Occipital lobe (tissue), 2 donors: Measurements from ENCODE around the gene MARCKS. TPM values are rescaled to one million over a fixed set of nuclear protein-coding genes. Genes with fewer than 3 reads are reported as not detected.
"Not testable (repeated sequence)": the region's sequence is repeated elsewhere in the genome, so short reads cannot be mapped to it uniquely, and the experiment has no call there.

Source experiments
- DNase-seq: peaks from one replicate; lab custom pipeline; 2025; lab: John Stamatoyannopoulos, UW
- total RNA-seq: library from RNA; depleted of rRNA; stranded (reverse); fragments of >200 nt; gene quantifications from one replicate; pipeline ENCODE4 v1.2.3, GENCODE V29; 2014

The MARCKS gene
- total RNA-seq, 1 donor from 2014 or later, result 337 TPM

DNA sequence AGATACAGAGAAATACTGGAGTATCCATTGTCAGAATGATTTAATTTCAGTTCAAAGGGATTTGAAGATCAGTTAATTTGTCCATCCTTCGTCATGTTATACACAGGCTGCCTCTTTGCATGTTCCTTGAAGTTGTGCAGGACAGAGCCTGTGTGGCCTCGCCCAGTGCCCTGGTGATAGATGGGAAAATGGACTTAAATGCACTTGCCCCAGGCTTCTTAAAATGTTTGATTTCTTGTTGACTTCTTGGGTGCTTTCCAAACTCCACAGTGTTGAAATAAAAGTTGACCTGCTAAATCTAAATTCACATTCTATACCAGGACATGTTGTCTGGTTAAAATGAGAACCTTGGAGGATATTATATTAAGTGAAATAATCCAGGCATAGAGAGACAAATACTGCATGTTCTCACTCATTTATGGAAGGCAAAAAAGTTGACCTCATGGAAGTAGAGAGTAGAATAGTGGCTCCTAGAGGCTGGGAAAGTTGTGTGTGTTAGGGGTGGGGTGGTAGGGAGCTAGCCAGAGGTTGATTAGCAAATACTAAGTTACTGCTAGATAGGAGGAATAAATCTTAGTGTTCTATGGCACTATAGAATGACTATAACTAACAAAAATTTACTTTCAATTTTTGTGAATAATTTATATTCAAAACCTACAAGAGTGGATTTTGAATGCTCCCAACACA, 25.3 kb downstream of the MARCKS start:
- DNase-seq, result no peak

DNA sequence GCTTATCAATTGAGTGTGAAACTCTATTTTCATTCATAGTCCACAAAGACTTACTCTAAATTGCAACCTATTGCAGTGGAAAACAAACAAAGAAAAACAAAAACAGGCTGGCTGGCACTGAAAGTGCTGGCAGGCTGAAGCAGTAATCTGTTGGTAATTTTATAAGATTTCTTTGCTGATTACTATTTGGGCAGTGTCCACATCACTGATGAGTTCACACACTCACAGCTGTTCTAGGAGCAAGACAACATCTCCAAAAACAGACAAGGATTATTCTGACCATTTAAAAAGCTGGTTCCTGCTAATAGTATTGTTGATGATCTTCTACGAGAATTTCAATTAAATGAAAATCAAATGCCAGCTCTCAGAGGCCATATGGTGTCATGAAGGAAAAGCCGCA, 26.9 kb downstream of the MARCKS start:
- DNase-seq, result no peak

DNA sequence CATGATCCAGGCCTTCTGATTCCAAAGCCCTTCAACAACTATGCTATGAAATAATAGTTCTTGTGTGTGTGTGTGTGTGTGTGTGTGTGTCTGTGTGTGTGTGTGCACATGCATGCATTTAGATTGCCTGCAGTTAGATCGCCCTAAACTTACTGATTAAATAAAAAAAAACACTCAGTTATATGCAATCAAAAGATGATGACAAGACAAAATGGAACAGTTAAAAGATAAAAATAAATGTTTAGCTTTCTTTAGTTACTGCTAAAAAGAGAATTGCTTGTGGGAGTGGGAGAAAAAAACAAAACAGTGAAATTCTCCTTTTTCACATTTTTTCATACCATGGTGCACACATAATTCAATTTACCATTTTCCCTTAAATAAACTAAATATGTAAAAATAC, 29.4 kb downstream of the MARCKS start:
- DNase-seq, result no peak

- no peak for DNase-seq
Observed at GRCh38 chr6:113888493-113888892, 31.3 kb downstream of the MARCKS start.

- no peak for DNase-seq
Observed at GRCh38 chr6:113888956-113889630, 31.9 kb downstream of the MARCKS start.

GRCh38 chr6:113893451-113893850, 36.3 kb downstream of the MARCKS start:
- DNase-seq, result no peak

- no peak for DNase-seq
Observed at GRCh38 chr6:113893866-113894265, 36.7 kb downstream of the MARCKS start.

DNA sequence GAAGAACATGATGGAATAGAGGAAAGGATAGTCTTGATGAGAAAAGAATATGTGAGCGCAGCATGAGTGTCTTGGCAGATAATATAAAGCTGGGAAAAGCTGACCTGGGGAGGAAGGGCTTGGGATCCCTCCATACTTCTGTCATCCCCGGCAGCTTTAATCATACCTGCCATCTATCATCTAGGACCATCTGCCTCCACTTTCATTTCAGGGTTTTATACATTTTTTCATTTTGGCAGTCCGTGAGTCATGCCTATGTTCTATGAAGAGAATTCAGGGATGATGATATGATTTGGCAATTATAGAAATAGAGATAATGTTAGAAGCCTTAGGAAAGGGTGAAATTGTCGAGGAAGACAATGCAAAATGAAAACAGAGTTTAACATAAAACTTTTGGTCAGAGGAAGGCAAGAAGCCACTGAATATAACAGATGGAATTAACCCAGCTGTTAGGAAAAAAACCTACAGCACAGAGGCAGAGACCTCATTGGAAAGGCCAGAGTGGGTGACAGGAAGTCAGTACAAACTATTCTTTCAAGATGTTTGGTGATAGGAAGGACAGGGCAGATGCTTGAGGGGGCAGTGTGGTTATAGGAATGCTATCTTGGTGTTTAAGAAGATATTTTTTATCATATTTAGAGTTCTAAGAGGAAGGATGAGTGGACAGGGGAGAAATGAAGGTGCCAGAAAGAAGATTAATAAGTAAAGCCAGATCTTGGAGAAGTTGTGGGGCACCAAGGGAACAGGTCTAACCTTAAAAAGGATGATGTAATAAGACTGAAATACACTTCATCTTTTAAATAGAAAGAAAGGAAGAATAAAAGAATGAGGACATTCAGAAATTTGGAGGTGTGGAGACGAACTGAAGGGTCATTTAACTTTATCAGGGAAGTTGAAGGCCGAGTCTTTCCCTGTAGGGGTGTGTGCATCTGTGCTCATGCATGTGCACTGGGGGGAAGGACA, 37.8 kb downstream of the MARCKS start:
- no peak for DNase-seq

GRCh38 chr6:113901482-113901881, 44.3 kb downstream of the MARCKS start:
- no peak for DNase-seq

DNA sequence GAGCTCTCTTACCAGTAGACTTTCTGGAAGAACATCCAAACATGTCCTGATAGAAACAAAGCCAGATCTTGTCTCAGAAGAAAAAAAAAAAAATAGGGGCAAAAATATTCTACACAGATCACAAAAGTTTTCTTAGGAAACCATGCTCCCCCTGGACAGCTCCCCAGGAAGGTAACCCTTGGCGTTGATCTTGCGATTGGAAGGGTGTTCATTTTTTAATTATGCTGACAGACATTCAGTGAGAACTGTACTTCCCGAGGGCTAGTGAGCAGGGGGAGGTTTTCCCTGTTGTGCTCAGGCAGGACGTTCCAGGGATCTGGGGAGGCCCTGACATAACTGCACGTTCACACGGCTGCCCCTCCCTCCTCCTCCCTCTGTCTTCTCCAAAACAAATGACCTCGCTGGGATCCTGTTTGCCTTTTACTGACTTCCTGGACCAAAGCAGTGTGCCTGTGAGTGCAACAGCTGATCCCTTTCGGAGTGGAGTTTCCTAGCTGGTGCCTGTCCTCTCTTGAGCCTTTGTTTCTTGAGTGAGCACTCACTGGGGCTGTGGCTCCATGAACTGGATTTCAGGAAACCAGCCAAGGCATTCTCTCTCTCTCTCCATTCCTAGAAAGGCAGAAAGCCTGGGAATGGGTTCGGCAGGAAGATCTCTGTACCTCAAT, 46.7 kb downstream of the MARCKS start:
- DNase-seq, result no peak

DNA sequence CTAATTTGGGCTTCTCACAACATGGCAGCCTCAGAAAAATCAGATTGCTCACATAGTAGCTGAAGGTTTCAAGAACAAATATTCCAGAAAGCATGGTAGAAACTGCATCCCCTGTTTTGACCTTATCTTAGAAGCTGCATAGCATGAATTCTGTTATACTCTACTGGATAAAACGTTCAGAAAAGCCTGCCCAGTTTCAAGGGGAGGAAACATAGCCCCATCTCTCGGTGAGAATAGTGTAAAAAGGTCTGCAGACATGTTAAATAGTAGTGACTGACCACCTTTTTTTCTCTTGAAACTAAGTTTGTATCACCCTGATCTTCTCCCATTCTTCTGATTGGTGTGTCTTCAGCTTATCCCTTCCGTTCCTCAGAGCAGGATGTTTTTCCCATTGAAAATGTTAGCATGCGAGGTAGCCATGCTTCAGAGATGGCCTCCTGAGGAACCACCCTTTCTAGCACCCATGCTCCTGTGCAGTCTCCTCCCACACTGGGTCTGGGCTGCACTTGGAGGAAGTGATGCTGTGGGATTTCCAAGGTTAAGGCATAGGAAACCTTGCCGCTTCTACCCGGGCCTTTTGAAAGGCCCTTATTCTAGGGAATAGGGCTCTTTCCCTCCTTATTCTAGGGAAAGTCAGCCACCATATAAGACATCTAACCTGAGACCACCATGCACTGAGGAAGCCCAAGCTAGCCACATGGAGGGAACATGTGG, 50.1 kb downstream of the MARCKS start:
- DNase-seq, result no peak

DNA sequence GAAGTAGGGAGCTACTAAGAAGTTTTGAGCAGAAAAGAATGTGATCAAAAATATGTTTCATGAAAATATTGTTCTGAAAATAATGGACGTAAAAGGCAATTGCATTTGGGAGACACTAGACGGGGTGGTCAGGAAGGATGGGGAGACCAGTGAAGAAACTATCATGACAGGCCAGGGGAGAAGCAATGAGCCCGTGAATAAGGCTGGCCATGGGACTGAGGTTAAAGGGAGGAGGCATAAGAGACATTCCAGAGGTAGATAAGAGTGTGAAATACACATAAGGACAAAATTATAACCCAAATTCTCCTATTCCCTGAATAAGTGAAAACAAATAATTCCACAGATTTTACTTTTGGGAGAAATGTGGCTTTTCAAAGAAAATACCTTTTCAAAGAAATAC, 51.7 kb downstream of the MARCKS start:
- DNase-seq, result no peak

GRCh38 chr6:113909224-113909856, 52.2 kb downstream of the MARCKS start:
- no peak for DNase-seq

DNA sequence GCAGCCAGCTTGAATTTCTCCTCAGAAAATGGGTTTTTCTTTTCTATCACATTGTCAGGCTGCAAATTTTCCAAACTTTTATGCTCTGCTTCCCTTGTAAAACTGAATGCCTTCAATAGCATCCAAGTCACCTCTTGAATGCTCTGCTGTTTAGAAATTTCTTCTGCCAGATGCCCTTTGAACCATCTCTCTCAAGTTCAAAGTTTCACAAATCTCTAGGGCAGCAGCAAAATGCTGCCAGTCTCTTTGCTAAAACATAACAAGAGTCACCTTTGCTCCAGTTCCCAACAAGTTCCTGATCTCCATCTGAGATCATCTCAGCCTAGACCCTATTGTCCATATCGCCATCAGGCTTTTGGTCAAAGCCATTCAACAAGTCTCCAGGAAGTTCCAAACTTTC, 53.1 kb downstream of the MARCKS start:
- DNase-seq, result not testable (repeated sequence)

Other genes starting within 250 kb of the MARCKS start
- 159 TPM for gene HDAC2, start 113.8 kb downstream of the MARCKS start, total RNA-seq